OCI-LY7 (cell line): ENCODE measurements around the gene NRXN2.

Experiments
- EZH2phosphoT487 ChIP-seq: fragments of 200-600 bp; sonication (generic); IDR thresholded peaks from 2 replicates; pipeline ENCODE4 v1.6.1; 2018; ENCODE audit warnings: low read depth, borderline replicate concordance, mild to moderate bottlenecking, mixed run types, antibody characterized with exemption, low read length, moderate library complexity, mixed read lengths
- TF ChIP-seq, protein P1 (sequence below): fragments of 200-600 bp; sonication (generic); conservative IDR thresholded peaks from 2 replicates; pipeline ENCODE4 v1.5.1; 2014; ENCODE audit warnings: mild to moderate bottlenecking, antibody characterized with exemption, low read length, moderate library complexity, mixed read lengths

DNA sequence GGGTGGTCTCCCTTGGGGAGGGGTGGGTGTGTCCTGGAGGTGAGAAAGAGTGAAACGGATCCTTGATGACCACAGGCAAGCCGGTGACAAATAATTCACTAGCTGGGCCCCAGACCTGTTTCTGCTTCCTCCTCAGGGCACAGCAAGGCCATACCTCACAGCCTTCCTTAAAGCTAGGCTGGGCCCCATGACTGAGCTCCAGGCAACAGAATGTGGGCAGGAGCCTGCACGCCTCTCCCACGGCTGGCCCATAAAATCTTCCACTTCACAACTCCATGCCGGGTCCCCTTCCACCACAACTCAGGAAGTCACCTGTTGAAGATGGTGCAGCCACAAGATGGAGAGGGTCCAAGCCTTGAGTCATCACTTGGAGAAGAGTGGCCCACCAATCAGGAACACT lies 108.1 kb downstream of the NRXN2 start:
- TF ChIP-seq, protein P1, sequence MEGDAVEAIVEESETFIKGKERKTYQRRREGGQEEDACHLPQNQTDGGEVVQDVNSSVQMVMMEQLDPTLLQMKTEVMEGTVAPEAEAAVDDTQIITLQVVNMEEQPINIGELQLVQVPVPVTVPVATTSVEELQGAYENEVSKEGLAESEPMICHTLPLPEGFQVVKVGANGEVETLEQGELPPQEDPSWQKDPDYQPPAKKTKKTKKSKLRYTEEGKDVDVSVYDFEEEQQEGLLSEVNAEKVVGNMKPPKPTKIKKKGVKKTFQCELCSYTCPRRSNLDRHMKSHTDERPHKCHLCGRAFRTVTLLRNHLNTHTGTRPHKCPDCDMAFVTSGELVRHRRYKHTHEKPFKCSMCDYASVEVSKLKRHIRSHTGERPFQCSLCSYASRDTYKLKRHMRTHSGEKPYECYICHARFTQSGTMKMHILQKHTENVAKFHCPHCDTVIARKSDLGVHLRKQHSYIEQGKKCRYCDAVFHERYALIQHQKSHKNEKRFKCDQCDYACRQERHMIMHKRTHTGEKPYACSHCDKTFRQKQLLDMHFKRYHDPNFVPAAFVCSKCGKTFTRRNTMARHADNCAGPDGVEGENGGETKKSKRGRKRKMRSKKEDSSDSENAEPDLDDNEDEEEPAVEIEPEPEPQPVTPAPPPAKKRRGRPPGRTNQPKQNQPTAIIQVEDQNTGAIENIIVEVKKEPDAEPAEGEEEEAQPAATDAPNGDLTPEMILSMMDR = no peak
- TF ChIP-seq EZH2phosphoT487 = no peak
